Right forelimb (tissue), 1 donor: ENCODE results near the gene BHLHA15.
A peak's percentile ranks its signal among the peaks of the same experiment; 100 is the strongest.

ENCODE experiments used
- DNase-seq: peaks from one replicate; pipeline ENCODE4 v3.0.0-alpha.2; 2018

The BHLHA15 gene

DNA sequence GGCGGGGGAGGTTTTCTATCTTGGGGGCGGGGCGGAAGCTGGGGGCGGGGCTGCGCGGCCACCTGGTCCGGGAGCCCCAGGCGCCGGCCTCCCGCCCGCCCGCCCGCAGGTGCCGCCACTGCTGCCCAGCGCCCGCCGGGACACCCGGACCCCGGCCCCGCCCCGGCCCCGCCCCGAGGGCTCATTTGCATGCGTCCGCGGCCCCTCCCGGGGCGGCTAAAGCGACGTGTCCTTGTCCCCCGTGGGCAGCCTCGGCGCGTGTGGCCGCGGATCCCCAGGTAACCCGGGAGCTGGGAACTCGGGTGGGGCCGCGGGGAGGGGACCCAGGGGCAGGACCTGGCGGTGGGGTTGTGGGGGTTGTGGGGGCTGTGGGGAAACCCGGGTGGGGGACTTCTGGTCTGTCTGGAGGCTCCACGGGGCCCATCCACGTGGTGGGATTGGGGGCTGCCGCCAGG, at the start of gene BHLHA15:
Gene BHLHA15 (plus strand): TSS at position 219 of the 455 bp plus-strand sequence. CDS start 871 bp downstream, outside the sequence.
- DNase-seq: no peak

DNA sequence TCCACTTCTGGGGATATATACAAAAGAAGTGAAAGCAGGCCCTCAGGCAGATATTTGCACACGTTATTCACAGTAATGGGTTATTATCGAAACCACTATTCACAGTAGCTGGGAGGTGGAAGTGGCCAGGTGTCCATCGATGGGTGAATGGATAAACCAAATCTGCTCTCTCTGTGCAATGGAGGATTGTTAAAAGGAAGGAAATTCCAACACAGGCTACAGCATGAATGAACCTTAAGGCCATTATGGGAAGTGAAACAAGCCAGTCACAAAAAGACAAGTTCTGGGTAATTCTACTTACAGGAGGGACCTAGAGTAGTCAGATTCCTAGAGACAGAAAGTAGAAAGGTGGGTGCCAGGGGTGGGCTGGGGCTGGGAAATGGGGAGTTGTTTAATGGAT, 48.5 kb upstream of the BHLHA15 start:
- DNase-seq: no peak

DNA sequence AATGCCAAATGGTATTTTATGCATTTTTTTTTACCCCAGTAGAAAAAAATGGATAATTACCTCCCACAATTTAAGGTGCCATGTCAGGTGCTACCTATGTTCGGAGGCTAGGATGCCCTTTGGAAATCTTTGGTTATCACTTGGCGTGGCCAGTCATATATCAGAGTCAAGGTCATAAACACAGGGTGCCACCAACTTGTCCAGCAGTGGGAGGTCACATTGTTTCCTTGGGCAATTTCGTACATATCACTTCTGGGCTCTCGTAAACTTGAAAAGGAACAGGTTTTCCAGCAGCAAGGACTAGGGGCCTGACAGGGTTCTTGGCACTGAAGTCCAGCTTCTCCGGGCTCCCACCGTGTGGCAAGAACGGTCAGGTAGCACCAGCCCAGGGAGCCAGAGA, 48.0 kb upstream of the BHLHA15 start:
- DNase-seq: no peak

DNA sequence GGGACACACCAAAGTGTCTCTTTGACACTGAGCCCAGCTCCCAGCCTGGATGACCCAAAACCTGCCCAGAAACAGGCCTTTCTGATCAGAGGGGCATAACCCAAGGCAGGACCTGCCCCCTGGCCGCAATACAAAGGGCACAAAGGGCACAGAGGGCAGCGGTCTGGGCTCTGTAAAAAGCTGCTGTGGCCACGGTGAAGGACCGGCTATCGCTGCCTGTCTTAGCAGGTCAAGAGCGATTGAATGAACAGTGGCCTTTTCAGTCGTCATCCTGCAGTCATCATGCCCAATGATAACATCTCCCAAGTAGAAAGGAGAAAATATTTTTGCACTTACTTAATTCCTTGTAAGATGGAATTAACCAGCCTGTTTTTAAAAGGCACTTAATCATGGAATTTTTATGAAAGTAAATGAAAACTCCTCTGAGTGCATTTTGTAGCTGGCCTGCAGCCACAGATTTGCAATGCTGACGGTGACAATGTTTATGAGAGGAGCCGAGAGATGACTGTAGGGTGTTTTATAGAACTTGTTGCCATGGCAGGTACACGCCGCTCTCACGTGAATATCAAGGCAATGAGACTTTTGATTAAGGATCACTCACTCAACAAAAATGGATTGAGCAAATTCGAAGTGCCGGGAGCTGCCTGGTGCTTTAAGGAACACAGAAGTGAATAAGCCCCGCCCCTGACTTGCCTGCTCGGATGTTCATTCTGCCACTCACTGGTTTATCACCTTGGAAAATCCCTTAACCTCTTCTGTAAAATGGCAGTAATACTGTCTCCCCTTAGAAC, 47.3 kb upstream of the BHLHA15 start:
- DNase-seq: no peak

DNA sequence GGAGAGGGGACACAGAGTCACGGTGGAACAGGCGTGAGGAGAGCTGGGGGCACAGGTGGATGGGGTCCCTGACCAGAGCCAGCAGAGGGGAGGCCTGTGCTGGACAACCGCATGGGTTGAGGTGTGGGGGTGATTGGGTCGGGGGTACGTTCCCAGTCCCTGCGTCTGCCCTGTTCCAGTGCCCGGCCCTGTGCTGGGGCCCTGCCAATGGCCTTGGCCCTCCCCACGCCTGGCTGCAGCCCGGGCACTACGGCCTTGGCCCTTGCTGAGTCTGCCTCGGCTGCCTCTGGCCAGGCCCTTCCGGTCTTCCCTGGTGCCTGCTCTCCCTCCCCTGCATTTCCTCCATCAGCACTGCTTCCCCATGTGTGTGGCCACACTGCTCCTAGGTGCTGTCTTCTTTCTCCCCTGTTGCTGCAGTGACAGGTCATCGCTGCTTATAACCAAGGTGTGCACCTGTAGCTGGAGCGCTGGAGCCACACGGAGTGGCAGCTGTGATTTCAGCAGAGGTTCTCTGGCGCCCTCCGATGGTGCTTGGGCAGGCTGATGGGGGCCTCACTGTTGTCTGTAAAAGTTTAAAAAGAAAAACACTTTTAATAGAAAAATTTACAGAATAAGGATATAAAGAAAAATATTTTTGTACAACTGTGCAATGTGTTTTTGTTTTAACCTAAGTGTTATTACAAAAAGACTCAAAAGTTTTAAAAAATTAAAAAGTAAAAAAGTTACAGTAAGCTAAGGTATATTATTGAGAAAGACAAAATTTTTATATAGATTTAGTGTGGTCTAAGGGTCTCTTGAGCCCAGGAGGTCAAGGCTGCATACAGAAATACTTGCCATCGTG, 45.2 kb upstream of the BHLHA15 start:
- no peak for DNase-seq

DNA sequence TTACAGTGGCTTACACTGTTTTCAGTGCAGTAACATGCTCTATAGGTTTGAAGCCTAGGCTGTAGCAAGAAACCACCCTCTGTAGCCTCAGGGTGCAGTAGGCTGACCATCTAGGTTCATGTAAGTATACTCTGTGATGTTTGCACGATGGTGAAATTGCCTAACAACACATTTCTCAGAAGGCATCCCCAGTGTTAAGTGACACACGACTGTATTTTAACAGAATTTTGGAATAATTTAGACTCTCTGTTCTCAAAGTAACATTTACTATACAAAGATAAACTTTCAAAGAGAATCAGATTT, 44.6 kb upstream of the BHLHA15 start:
- no peak for DNase-seq

DNA sequence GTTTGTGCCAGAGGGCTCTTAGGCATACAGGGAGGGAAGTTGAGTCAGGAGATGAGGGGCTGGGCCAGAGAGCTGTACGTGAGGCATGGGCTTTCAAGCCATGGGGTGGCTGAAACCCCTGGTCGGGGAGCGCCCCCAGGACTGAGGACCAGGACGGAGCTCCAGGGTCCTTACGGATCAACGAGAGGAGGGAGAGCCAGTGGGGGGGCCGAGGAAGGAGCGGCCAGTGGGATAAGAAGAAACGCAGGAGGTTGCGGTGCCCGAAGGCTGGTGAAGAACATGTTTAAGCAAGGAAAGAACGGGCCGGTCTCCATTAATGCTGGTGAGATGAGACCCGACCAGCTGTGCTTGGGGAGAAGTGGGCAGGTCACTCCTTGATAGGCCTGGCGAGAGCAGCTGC, 43.6 kb upstream of the BHLHA15 start:
- DNase-seq: no peak

DNA sequence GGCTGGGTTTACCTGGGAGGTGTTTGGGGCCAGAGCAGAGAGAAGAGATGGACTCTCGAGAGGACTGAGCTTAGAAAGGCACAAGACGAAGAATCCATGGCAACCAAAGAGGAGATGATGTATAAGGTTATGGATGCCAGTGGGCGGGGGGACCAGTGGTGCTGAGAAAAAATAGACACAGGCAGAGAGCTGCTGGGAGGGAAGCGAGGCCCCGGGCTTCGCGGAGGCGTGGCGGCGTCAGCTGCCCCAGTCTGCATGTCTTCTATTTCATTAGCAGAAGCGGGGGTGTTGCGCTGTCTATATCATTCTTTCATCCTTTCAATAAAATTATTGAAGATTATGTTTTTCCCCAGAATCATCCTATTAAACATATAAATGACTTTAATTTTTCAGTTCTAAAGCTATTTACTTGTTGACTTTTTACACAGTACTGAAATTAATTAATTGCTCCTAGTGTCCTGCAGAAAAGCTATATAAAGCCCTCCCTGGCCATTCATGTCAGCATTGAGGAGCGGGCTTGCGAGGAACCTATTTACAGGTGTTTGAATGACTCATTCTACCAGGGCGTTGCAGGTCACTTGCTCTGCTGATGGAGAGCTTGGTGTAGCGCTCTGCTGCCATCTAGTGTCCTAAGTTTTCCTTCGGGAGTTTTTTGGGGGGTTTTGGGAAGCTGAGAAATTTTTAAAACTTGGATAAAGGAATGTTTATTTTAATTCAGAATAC, 42.9 kb upstream of the BHLHA15 start:
- peak; percentile 68 for DNase-seq

DNA sequence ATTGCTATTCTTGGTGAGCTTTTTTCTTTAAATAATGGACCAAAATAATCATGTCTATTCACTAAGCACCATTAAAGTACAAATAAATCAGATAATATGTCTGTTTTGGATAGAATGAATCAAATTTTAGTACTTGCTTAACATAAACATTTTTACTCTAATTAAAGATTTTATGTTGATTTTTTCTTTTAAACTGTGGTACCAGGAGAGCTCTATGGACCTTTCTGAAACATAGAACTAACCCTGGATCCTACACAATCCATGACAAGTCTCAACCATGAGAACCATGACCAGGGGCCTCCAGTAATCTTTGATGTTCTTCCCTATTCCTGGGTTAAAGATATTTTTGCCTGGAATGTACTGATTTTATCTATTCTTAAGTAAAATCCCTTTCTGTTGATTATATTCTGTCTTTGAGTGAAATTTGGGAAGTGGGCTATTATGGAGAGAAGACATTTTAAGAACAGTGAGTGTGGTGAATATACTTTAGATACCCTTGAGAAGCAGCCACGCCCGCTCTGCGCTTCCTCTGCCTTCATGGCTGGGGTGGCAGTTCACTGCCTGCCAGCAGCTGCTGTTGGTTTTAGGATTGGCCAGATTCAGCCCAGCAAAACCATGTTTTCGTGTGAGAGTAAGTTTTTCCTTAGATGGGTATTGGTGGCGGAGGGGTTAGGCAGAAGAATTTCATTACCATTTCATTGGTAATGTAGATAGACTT, 42.2 kb upstream of the BHLHA15 start:
- DNase-seq: no peak

DNA sequence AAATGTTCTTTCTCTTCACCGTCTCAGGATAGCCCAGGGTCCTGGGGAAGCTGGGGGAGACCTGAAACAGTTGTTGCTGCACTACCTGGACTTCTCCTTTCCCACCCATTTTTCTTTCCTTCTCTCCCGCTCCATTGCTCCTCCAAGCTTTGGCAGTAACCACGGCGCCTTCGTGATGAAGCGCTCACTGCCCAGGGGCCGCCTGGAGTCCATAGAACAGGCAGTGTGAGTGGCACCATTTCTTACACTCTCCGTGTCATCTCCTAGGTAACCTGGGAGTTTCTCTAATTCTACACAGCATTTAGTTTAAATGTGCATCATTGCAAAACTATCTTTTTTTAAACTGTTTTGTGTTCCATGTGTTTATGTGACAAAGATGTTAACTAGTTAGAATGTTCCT, 40.3 kb upstream of the BHLHA15 start:
- no peak for DNase-seq

DNA sequence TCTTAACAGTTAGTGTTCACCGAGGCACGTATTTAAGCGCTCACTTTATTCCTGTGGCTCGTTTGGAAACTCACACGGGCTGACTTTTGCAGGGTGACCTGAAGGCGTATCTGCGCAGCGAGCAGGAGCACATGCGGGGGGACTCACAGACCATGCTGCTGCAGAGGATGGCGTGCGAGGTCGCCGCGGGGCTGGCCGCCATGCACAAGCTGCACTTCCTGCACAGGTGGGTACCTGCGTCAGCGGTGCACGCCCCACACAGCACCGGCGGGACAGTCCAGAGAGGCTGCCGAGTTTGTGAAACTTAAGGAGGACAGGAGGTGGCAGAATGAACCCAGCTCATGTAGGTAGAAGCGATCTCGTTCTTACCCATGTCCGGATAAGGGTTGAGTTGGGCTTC, 39.8 kb upstream of the BHLHA15 start:
- no peak for DNase-seq

DNA sequence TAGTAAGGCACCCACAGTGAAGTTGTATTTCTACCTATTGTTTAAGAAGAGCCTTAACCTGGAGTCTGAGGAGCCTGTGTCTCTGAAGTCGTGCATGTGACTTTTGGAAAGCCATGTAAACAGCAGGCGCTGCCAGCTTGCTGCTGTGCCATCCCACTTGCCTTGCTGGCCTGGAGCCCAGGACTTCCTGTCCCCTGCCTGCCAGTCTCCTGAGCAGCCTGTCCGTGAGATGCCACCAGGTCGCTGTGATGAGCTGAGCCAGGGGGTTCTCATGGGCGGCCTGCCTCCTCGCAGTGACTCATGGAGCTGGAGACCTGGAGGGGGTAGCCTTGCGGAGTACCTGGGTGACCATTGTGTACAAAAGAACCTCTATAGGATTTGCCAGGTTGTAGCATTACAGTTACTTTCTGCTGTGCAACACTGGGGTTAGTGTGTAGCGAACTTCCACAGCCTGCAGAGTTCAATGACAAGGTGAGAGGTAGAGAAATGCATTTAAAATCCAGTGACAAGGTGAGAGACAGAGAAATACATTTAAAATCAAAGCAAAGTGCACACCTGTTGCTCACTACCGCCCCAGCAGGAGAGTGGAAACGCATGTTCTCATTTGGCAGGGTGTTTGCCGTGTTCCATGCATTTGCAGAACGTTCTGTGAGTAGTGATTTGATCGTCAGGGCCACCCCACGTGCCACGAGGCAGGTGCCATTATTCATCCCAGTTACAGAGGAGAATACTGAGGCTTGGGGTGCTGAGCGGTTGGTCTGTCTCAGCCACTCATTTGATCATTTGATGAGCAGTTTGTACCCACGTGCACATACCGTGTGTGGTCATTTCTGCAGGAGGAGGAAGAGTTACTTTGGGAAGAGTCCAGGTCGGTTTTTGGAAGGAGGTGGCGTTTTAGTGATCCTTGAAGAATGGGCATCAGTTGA, 36.6 kb upstream of the BHLHA15 start:
- no peak for DNase-seq

DNA sequence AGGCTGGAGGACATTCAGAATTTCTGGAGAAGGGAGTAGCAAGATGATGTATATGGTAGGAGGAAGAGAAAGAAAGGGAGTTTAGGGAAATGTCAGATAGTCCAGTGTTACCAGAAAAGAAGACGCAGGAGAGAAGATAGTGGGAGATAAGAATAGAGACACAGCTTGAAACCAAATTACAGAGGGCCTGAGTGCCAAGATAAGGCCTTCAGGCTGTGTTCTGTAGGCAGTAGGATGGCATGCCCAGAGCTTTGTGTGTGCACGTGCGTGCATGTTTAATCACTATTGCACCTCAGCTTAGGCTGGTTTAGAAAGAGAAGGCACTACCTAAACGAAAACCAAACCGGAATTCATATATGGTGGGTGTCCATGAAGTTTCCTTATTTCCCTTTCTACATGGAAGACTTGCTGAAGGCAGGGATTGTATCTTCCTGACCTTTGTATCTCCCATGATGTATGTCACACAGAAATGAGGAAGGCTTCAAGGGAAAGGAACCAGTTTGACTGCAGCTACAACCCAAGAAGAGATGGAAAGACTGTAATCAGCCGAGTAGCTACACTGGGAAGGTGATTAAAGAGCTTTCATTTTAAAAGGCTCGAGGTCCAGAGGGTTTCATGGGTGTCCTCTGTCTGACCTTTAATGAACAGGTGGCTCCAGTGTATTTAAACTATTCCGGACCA, 35.8 kb upstream of the BHLHA15 start:
- DNase-seq: no peak

DNA sequence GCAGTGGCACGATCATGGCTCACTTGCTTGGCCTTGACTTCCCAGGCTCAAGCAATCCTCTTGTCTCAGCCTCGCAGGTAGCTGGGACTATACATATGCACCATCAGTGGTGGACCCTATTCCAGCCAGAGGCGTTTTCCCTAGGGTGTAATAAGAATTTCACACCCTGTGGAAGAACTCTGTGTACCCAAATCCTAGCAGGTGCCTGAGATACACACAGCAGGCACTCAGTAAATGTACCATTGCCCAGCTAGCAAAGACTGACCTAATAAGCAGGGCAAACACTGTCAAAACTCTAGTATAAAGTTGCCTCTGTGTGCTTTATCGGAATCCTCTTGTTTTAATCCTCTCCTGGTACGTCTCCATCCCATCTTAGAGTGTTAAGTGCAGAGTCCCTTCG, 33.7 kb upstream of the BHLHA15 start:
- DNase-seq: no peak

DNA sequence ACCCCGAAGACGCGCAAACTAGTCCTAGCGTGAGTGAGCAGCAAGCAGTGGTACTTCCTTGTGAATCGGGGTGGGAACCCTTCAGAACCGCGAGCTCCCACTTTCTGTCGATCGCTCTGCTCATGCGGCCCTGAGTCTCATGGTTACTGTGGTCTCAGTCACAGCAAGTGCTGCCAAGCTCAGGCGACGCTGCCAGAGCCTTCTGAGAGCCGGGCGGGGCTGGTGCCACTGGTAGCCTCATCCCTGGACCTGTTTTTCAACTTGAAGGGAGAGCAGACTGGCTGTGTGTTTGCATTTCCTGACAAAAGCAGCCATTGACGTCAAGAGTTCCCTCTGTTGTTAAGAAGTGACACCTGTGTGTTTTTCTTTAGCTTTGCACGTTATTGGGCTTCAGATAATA, 32.9 kb upstream of the BHLHA15 start:
- DNase-seq: no peak

DNA sequence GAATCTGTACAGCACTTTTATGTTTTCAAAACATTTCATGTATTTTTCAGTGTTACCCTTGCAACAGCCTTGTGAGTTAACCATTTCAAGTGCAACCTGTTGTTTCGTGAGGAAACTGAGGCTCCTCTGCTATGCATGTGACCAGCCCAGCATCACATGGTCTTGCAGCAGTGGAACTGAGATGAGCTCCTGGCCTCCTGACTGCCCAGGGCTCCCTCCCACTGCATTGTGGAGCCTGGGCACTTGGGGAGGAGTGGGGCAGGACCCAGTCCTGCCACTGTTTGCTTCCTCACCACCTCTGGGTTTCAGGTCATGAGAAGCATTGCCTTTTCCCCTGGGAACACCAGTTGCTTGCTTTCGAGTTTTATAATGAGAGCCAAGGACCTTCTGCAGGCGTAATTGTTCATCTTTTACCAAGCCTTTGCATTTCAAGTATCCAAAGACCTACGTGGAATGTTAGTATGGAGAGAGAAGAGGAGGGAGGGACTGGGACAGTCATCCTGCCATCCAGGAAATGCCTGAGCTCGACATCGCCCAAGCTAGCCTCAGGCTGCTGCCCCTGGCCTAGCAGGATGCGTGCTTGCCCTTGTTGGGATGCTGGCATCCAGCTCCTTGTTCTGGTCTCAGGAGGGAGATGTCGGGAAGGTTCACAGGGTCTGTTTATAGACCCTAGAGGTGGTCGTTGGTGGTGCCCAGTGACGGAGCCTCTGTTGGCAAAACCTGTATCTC, 32.3 kb upstream of the BHLHA15 start:
- no peak for DNase-seq

DNA sequence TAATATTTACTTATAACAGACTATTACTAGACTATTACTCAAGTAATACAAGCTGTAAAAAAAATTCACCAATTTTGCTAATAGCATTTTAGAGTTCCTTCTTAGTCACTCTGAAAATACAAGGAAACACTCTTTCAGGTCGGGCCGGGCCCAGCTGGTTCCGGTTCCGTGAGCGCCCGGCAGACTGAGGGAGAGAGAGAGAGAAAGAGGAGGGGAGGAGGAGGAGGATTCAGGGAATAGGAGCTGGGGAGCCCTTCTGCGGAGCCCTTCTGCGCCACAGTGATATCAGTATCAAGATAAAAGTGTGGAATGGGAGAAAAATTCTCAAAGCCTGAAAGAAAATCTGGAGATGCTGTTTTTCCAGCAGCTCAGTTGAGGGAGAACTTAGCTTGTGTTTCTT, 30.5 kb upstream of the BHLHA15 start:
- no peak for DNase-seq

DNA sequence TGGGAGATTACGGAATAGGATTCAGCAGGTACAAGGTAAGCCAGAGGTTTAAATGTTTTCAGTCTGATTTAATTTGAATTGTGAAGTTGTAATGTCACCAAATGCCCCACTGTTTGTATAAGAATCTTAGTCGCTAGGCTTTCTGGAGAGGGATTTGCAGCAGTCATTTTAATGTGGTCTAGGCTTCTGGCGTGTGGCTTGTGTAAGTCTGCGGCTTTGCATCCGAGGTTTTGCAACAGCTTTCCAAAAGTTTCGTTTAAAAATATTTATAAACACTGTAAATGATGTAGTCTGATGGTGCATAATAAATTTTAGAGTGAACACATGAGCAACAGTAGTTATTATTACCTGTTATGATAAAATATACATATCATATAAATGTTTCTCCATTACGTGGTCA, 26.1 kb upstream of the BHLHA15 start:
- no peak for DNase-seq

DNA sequence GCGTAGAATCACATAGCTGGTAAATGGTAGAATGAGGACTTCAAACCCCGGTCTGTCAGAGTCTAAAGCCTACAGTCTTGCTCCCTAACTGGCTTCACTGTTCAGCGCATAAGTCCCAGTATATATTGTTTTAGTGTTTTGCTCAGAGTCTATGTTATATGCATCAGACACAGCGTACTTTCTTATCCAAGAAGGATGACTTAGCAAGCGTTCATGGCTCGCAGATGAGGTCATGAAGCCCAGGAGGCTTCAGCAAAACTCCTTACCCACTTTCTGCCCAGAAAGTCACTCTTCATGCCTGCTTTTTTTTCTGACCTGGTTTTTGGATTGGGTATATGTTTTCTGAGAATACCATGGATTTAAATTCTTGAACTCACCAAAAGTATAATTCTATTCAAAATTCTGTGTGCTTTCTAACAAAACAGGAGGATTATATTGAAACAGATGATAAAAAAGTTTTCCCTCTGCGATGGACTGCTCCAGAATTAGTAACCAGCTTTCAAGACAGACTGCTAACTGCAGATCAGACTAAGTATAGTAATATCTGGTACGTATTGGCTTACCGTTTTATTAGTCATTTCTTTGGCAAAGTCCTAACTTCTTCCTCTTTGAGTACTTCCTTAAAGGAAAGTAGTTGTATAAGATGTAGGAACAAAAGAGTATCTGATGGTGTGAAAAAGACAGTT, 24.6 kb upstream of the BHLHA15 start:
- no peak for DNase-seq

DNA sequence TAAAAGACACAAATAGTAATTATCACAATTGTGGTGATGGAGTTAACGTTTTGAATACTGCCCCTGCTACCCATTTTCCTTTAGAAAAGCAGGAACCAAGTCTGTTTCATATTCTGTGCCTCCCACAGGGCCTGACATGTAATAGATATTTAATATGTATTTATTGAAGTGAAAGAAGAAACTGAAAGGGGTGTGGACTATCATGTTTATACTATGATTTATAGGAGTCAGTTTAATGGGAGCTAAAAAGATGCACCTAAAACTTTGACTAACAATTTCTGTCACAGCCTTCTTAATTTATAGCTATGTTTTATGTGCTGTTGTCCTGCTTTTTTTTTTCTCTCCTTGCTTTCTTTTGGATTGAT, 24.1 kb upstream of the BHLHA15 start:
- no peak for DNase-seq
